ENCODE results near the gene SLITRK3. TPM values are rescaled to one million over a fixed set of nuclear protein-coding genes. Genes with fewer than 3 reads are reported as not detected.

SLITRK3 gene
- total RNA-seq, 1 experiment from 2014 or later = not detected

GRCh38 chr3:165170236-165170635 is 25.9 kb downstream of the SLITRK3 start:
- intact Hi-C loops (cut with micrococcal nuclease; ENCODE audit: unreplicated experiment) = no loop called here
- ChIA-PET CTCF (no interaction called here), POLR2A (ENCODE audit: unreplicated experiment) (no interaction called here)
- Histone ChIP-seq H3F3A (ENCODE audit: insufficient read depth, low read depth) (no peaks in the 10 kb centered on the region), H3K4me2 (no peak overlapping the region), H2AFZ (no peak overlapping the region), H3K27me3 (ENCODE audit: insufficient read depth, low read depth) (no peaks in the 10 kb centered on the region), H3K79me2 (ENCODE audit: low read depth) (no peaks in the 10 kb centered on the region), H3K9me2 (ENCODE audit: insufficient read depth) (no peaks in the 10 kb centered on the region), H3K36me3 (ENCODE audit: low read depth) (no peaks in the 10 kb centered on the region), H4K20me1 (ENCODE audit: insufficient read depth) (no peaks in the 10 kb centered on the region), H3K27ac (no peak overlapping the region), H3K4me3 (no peak overlapping the region), H3K4me1 (replicated peaks; ENCODE audit: insufficient read depth) (no peaks in the 10 kb centered on the region), H3K9me3 (ENCODE audit: insufficient read depth, low read depth) (no peaks in the 10 kb centered on the region)
- no peak for DNase-seq
- BruUV-seq (replicated peaks) = no TSS peak
- TF ChIP-seq EZH2 (IDR thresholded peaks at IDR 0.05; ENCODE audit: low read depth) = no peak
- TF ChIP-seq CTCF (conservative IDR thresholded peaks at IDR 0.05) = no peak

- H3K27me3 ChIP-seq (ENCODE audit: insufficient read depth, low read depth) = no peaks in the 10 kb centered on the region
- H3K27ac ChIP-seq = no peak overlapping the region
- no peak for DNase-seq
- ChIA-PET POLR2A (ENCODE audit: unreplicated experiment) (no interaction called here), CTCF (no interaction called here)
- no peaks in the 10 kb centered on the region for H3K79me2 ChIP-seq (ENCODE audit: low read depth)
- H3K9me3 ChIP-seq (ENCODE audit: insufficient read depth, low read depth) = no peaks in the 10 kb centered on the region
- no peaks in the 10 kb centered on the region for H3K36me3 ChIP-seq (ENCODE audit: low read depth)
- BruUV-seq (replicated peaks) = no TSS peak
- H3K4me1 ChIP-seq (replicated peaks; ENCODE audit: insufficient read depth) = no peaks in the 10 kb centered on the region
- H4K20me1 ChIP-seq (ENCODE audit: insufficient read depth) = no peaks in the 10 kb centered on the region
- TF ChIP-seq CTCF (conservative IDR thresholded peaks at IDR 0.05) (no peak), EZH2 (IDR thresholded peaks at IDR 0.05; ENCODE audit: low read depth) (no peak)
- H3K4me2 ChIP-seq = no peak overlapping the region
- no peaks in the 10 kb centered on the region for H3F3A ChIP-seq (ENCODE audit: insufficient read depth, low read depth)
- no peaks in the 10 kb centered on the region for H3K9me2 ChIP-seq (ENCODE audit: insufficient read depth)
- no peak overlapping the region for H2AFZ ChIP-seq
- no peak overlapping the region for H3K4me3 ChIP-seq
- intact Hi-C loops (cut with micrococcal nuclease; ENCODE audit: unreplicated experiment) = no loop called here
These were observed 26.8 kb downstream of the SLITRK3 start for GRCh38 chr3:165169368-165169767.

GRCh38 chr3:165162883-165163282 is 33.3 kb downstream of the SLITRK3 start:
- no peaks in the 10 kb centered on the region for H3K9me2 ChIP-seq (ENCODE audit: insufficient read depth)
- H3K9me3 ChIP-seq (ENCODE audit: insufficient read depth, low read depth) = no peaks in the 10 kb centered on the region
- intact Hi-C loops (cut with micrococcal nuclease; ENCODE audit: unreplicated experiment) = no loop called here
- H3K27me3 ChIP-seq (ENCODE audit: insufficient read depth, low read depth) = no peaks in the 10 kb centered on the region
- no peak overlapping the region for H3K4me2 ChIP-seq
- CTCF ChIA-PET = no interaction called here
- no peaks in the 10 kb centered on the region for H4K20me1 ChIP-seq (ENCODE audit: insufficient read depth)
- H3K36me3 ChIP-seq (ENCODE audit: low read depth) = no peaks in the 10 kb centered on the region
- no peak overlapping the region for H3K4me3 ChIP-seq
- no TSS peak for BruUV-seq (replicated peaks)
- H3K79me2 ChIP-seq (ENCODE audit: low read depth) = no peaks in the 10 kb centered on the region
- DNase-seq = no peak
- TF ChIP-seq CTCF (conservative IDR thresholded peaks at IDR 0.05) (no peak), EZH2 (IDR thresholded peaks at IDR 0.05; ENCODE audit: low read depth) (no peak)
- POLR2A ChIA-PET (ENCODE audit: unreplicated experiment) = no interaction called here
- no peak overlapping the region for H3K27ac ChIP-seq
- no peaks in the 10 kb centered on the region for H3F3A ChIP-seq (ENCODE audit: insufficient read depth, low read depth)
- H2AFZ ChIP-seq = no peak overlapping the region
- no peaks in the 10 kb centered on the region for H3K4me1 ChIP-seq (replicated peaks; ENCODE audit: insufficient read depth)
